Smooth muscle cell (in vitro differentiated cells): ENCODE results near the gene RUNX1. TPM values are rescaled to one million over a fixed set of nuclear protein-coding genes. Genes with fewer than 3 reads are reported as not detected.

Source experiments
- DNase-seq: peaks from one replicate; lab custom pipeline; 2025; ENCODE audit not compliant: unreplicated experiment; lab: John Stamatoyannopoulos, UW
- H2AFZ ChIP-seq: fragments of 200-600 bp; sonication (generic); 2 replicates; pipeline ENCODE4 v1.6.0; 2016; ENCODE audit warnings: antibody characterized with exemption, low read depth, mild to moderate bottlenecking
- H3F3A ChIP-seq: fragments of 200-600 bp; sonication (generic); 2 replicates; pipeline ENCODE4 v1.6.0; 2017; ENCODE audit warnings: antibody characterized with exemption, low read depth
- H3K27ac ChIP-seq: fragments of 200-600 bp; sonication (generic); 2 replicates; pipeline ENCODE4 v1.5.1; 2016; ENCODE audit warnings: low read depth, mild to moderate bottlenecking
- H3K27me3 ChIP-seq: fragments of 200-600 bp; sonication (generic); 2 replicates; pipeline ENCODE4 v1.6.1; 2016; ENCODE audit warnings: low read depth, mild to moderate bottlenecking
- H3K36me3 ChIP-seq: fragments of 200-600 bp; sonication (generic); 2 replicates; pipeline ENCODE4 v1.5.1; 2016; ENCODE audit warnings: low read depth
- H3K4me1 ChIP-seq: fragments of 200-600 bp; sonication (generic); 2 replicates; pipeline ENCODE4 v1.5.1; 2016; ENCODE audit warnings: low read depth
- H3K4me2 ChIP-seq: fragments of 200-600 bp; sonication (generic); 2 replicates; pipeline ENCODE4 v1.6.0; 2016; ENCODE audit warnings: mild to moderate bottlenecking
- H3K4me3 ChIP-seq: fragments of 200-600 bp; sonication (generic); 2 replicates; pipeline ENCODE4 v1.5.1; 2016; ENCODE audit warnings: mild to moderate bottlenecking
- H3K79me2 ChIP-seq: fragments of 200-600 bp; sonication (generic); 2 replicates; pipeline ENCODE4 v1.6.0; 2016; ENCODE audit warnings: low read depth, mild to moderate bottlenecking
- H3K9ac ChIP-seq: fragments of 200-600 bp; sonication (generic); 2 replicates; pipeline ENCODE4 v1.6.0; 2016; ENCODE audit warnings: low read depth
- H3K9me3 ChIP-seq: fragments of 200-600 bp; sonication (generic); replicated peaks from 2 replicates; pipeline ENCODE4 v1.5.1; 2016; ENCODE audit warnings: low read depth
- H4K20me1 ChIP-seq: fragments of 200-600 bp; sonication (generic); 2 replicates; pipeline ENCODE4 v1.6.0; 2016; ENCODE audit warnings: low read depth
- CTCF ChIP-seq: fragments of 200-600 bp; sonication (generic); IDR thresholded peaks from 2 replicates; pipeline ENCODE4 v1.5.1; 2017; ENCODE audit warnings: borderline replicate concordance, mild to moderate bottlenecking, antibody characterized with exemption; ENCODE audit not compliant: insufficient read depth, poor library complexity, severe bottlenecking
- WGBS: methylation state at CpG from one replicate; pipeline ENCODE4 v1.1.7; 2016; ENCODE audit warnings: low lambda C conversion rate; 5-methylcytosine and 5-hydroxymethylcytosine counted together
- polyA plus RNA-seq: library from polyadenylated mRNA; unstranded; fragments of >200 nt; fragmentation: Nextera tagmentation; extraction: Ambion mirVana; gene quantifications from 2 replicates; pipeline ENCODE4 v1.2.1, GENCODE V29; 2016
- total RNA-seq: library from RNA; depleted of rRNA; stranded (reverse); fragments of >200 nt; gene quantifications from 2 replicates; pipeline ENCODE4 v1.2.3, GENCODE V29; 2014

Gene RUNX1
- total and polyA plus RNA-seq, 2 experiments from 2014 or later: 33.4 to 97.6 TPM

GRCh38 chr21:35075546-35075945 is 26.4 kb upstream of the RUNX1 start:
- Histone ChIP-seq H3K27ac (peak overlapping the region; percentile 88), H3K4me1 (peaks cover 19% of the 10 kb centered on the region), H3K9ac (peak overlapping the region; percentile 21), H3K4me2 (peak overlapping the region; percentile 67), H3F3A (peaks cover 20% of the 10 kb centered on the region), H3K36me3 (no peaks in the 10 kb centered on the region), H3K27me3 (no peaks in the 10 kb centered on the region), H2AFZ (peak overlapping the region; percentile 16), H3K4me3 (no peak overlapping the region), H3K79me2 (no peaks in the 10 kb centered on the region), H3K9me3 (no peaks in the 10 kb centered on the region), H4K20me1 (no peaks in the 10 kb centered on the region)
- TF ChIP-seq CTCF: no peak
- no peak for DNase-seq
- WGBS: 23% methylated on average over 6 of the region's 6 CpGs

- Histone ChIP-seq H2AFZ (peak overlapping the region; percentile 70), H3K4me2 (peak overlapping the region; percentile 36), H3K9me3 (no peaks in the 10 kb centered on the region), H3K9ac (peak overlapping the region; percentile 24), H3K27me3 (no peaks in the 10 kb centered on the region), H3K27ac (peak overlapping the region; percentile 87), H3K36me3 (no peaks in the 10 kb centered on the region), H4K20me1 (no peaks in the 10 kb centered on the region), H3F3A (peaks cover 20% of the 10 kb centered on the region), H3K79me2 (no peaks in the 10 kb centered on the region), H3K4me3 (no peak overlapping the region), H3K4me1 (peaks cover 19% of the 10 kb centered on the region)
- no peak for DNase-seq
- 42% methylated on average over 11 of the region's 11 CpGs for whole genome bisulfite sequencing
- no peak for TF ChIP-seq CTCF
These were observed 23.9 kb upstream of the RUNX1 start for GRCh38 chr21:35072960-35073359.

GRCh38 chr21:35072557-35072956 is 23.5 kb upstream of the RUNX1 start:
- Histone ChIP-seq H3K9me3 (no peaks in the 10 kb centered on the region), H3K27me3 (no peaks in the 10 kb centered on the region), H4K20me1 (no peaks in the 10 kb centered on the region), H3K36me3 (no peaks in the 10 kb centered on the region), H2AFZ (peak overlapping the region; percentile 70), H3F3A (peaks cover 20% of the 10 kb centered on the region), H3K79me2 (no peaks in the 10 kb centered on the region), H3K4me3 (no peak overlapping the region), H3K9ac (peak overlapping the region; percentile 24), H3K4me2 (peak overlapping the region; percentile 24), H3K4me1 (peaks cover 19% of the 10 kb centered on the region), H3K27ac (peak overlapping the region; percentile 87)
- no peak for DNase-seq
- WGBS: 89% methylated on average over 5 of the region's 5 CpGs
- no peak for TF ChIP-seq CTCF

- H3K9me3 ChIP-seq: no peaks in the 10 kb centered on the region
- peaks cover 20% of the 10 kb centered on the region for H3F3A ChIP-seq
- peak overlapping the region; percentile 59 for H3K4me2 ChIP-seq
- H3K27me3 ChIP-seq: no peaks in the 10 kb centered on the region
- no peaks in the 10 kb centered on the region for H3K79me2 ChIP-seq
- peak overlapping the region; percentile 65 for H3K27ac ChIP-seq
- no peaks in the 10 kb centered on the region for H3K36me3 ChIP-seq
- no peak overlapping the region for H3K9ac ChIP-seq
- no peaks in the 10 kb centered on the region for H4K20me1 ChIP-seq
- no peak for DNase-seq
- H2AFZ ChIP-seq: peak overlapping the region; percentile 75
- 49% methylated on average over 2 of the region's 2 CpGs for WGBS
- peaks cover 19% of the 10 kb centered on the region for H3K4me1 ChIP-seq
- TF ChIP-seq CTCF: no peak
- H3K4me3 ChIP-seq: no peak overlapping the region
These were observed 22.2 kb upstream of the RUNX1 start for GRCh38 chr21:35071347-35071746.
